WTC11 (cell line): ENCODE data around the gene ABAT. TPM values are rescaled to one million over a fixed set of nuclear protein-coding genes. Genes with fewer than 3 reads are reported as not detected.
A peak's percentile ranks its signal among the peaks of the same experiment; 100 is the strongest.

Experiments
- ATAC-seq: fragments of 200-7000 bp; cut with Tn5 transposase; 2 replicates; pipeline ENCODE4 v1.10.0; 2021; ENCODE audit warnings: mild to moderate bottlenecking, moderate library complexity
- CTCF ChIA-PET: fragments of 300-600 bp; sonication (Branson Sonifier 250); formaldehyde crosslinking; loops from one replicate; lab custom pipeline; 2021; ENCODE audit warnings: antibody characterized with exemption; lab: Charles Lee
- POLR2A ChIA-PET: fragments of 350-600 bp; sonication (Branson Sonifier 250); formaldehyde crosslinking; loops from one replicate; lab custom pipeline; 2021; ENCODE audit warnings: antibody characterized with exemption; lab: Charles Lee
- DNase-seq: peaks from one replicate; pipeline ENCODE4 v3.0.0; 2021; ENCODE audit warnings: low spot score
- H3K27ac Mint-ChIP-seq: 2 replicates; pipeline ENCODE4 v1.8.0; 2021; ENCODE audit warnings: mixed read lengths
- H3K27me3 Mint-ChIP-seq: 2 replicates; pipeline ENCODE4 v1.8.0; 2021; ENCODE audit warnings: low read depth, mild to moderate bottlenecking, moderate library complexity, mixed read lengths
- H3K36me3 Mint-ChIP-seq: 2 replicates; pipeline ENCODE4 v1.8.0; 2021; ENCODE audit warnings: mixed read lengths
- H3K4me1 Mint-ChIP-seq: 2 replicates; pipeline ENCODE4 v1.8.0; 2022; ENCODE audit warnings: mixed read lengths
- H3K4me3 Mint-ChIP-seq: 2 replicates; pipeline ENCODE4 v1.8.0; 2021; ENCODE audit warnings: mild to moderate bottlenecking, moderate library complexity, mixed read lengths
- H3K9me3 Mint-ChIP-seq: 2 replicates; pipeline ENCODE4 v1.8.0; 2021; ENCODE audit warnings: mixed read lengths
- CDX4 ChIP-seq: fragments of 250-450 bp; sonication (Bioruptor Pico); IDR thresholded peaks from 2 replicates; pipeline ENCODE4 v1.9.0; 2021; ENCODE audit warnings: moderate library complexity, mild to moderate bottlenecking, inconsistent platforms, borderline replicate concordance
- E2F1 ChIP-seq: sonication (generic); formaldehyde crosslinking; IDR thresholded peaks from 2 replicates; pipeline ENCODE4 v1.8.0; 2022; ENCODE audit warnings: mild to moderate bottlenecking, missing genetic modification reagents
- ELF4 ChIP-seq: sonication (generic); formaldehyde crosslinking; IDR thresholded peaks from 2 replicates; pipeline ENCODE4 v1.8.1; 2022; ENCODE audit warnings: low read depth, mild to moderate bottlenecking, moderate library complexity, missing genetic modification reagents
- EMX1 ChIP-seq: fragments of 250-450 bp; sonication (Bioruptor Pico); IDR thresholded peaks from 2 replicates; pipeline ENCODE4 v1.8.0; 2021; ENCODE audit warnings: mild to moderate bottlenecking
- FOXJ3 ChIP-seq: sonication (generic); formaldehyde crosslinking; IDR thresholded peaks from 2 replicates; pipeline ENCODE4 v1.9.0; 2021; ENCODE audit warnings: missing genetic modification reagents, mild to moderate bottlenecking, borderline replicate concordance
- FOXK1 ChIP-seq: sonication (generic); formaldehyde crosslinking; IDR thresholded peaks from 2 replicates; pipeline ENCODE4 v1.8.0; 2022; ENCODE audit warnings: mild to moderate bottlenecking, moderate library complexity, missing genetic modification reagents
- GRHL2 ChIP-seq: fragments of 250-450 bp; sonication (Bioruptor Pico); IDR thresholded peaks from 2 replicates; pipeline ENCODE4 v1.8.0; 2022; ENCODE audit warnings: mild to moderate bottlenecking, moderate library complexity; ENCODE audit not compliant: insufficient replicate concordance, severe bottlenecking
- GTF2I ChIP-seq: fragments of 250-450 bp; sonication (Bioruptor Pico); conservative IDR thresholded peaks from 2 replicates; pipeline ENCODE4 v1.4.0; 2021; ENCODE audit warnings: mild to moderate bottlenecking
- JUN ChIP-seq: sonication (generic); formaldehyde crosslinking; IDR thresholded peaks from 2 replicates; pipeline ENCODE4 v1.8.0; 2023; ENCODE audit warnings: mild to moderate bottlenecking, missing genetic modification reagents
- NR1H2 ChIP-seq: sonication (generic); formaldehyde crosslinking; IDR thresholded peaks from 2 replicates; pipeline ENCODE4 v1.9.0; 2021; ENCODE audit warnings: mild to moderate bottlenecking, moderate library complexity, missing genetic modification reagents
- OVOL2 ChIP-seq: fragments of 250-450 bp; sonication (Bioruptor Pico); IDR thresholded peaks from 2 replicates; pipeline ENCODE4 v1.9.0; 2021; ENCODE audit warnings: mild to moderate bottlenecking, borderline replicate concordance
- RORB ChIP-seq: fragments of 250-450 bp; sonication (Bioruptor Pico); IDR thresholded peaks from 2 replicates; pipeline ENCODE4 v1.9.0; 2021; ENCODE audit warnings: mild to moderate bottlenecking
- SMAD3 ChIP-seq: sonication (generic); formaldehyde crosslinking; IDR thresholded peaks from 2 replicates; pipeline ENCODE4 v1.8.0; 2022; ENCODE audit warnings: missing genetic modification reagents, mild to moderate bottlenecking, borderline replicate concordance
- ZBTB43 ChIP-seq: sonication (generic); formaldehyde crosslinking; IDR thresholded peaks from 2 replicates; pipeline ENCODE4 v1.8.1; 2023; ENCODE audit warnings: mild to moderate bottlenecking, missing genetic modification reagents
- ZNF263 ChIP-seq: sonication (generic); formaldehyde crosslinking; IDR thresholded peaks from 2 replicates; pipeline ENCODE4 v1.8.1; 2022; ENCODE audit warnings: low read depth, mild to moderate bottlenecking, moderate library complexity, missing genetic modification reagents
- ZNF396 ChIP-seq: fragments of 250-450 bp; sonication (Bioruptor Pico); IDR thresholded peaks from 2 replicates; pipeline ENCODE4 v1.8.0; 2021; ENCODE audit warnings: mild to moderate bottlenecking, moderate library complexity, borderline replicate concordance
- ZNF416 ChIP-seq: fragments of 250-450 bp; sonication (Bioruptor Pico); IDR thresholded peaks from 2 replicates; pipeline ENCODE4 v1.9.0; 2021; ENCODE audit warnings: mild to moderate bottlenecking, inconsistent platforms
- total RNA-seq: library from RNA; stranded (reverse); gene quantifications from 3 replicates; pipeline ENCODE4 v1.2.3, GENCODE V29; 2021
- TF ChIP-seq, protein P1 (sequence below): sonication (generic); formaldehyde crosslinking; conservative IDR thresholded peaks from 2 replicates; pipeline ENCODE4 v1.8.1; 2022; ENCODE audit warnings: mild to moderate bottlenecking, missing genetic modification reagents
- TF ChIP-seq, protein P2 (sequence below): sonication (generic); formaldehyde crosslinking; IDR thresholded peaks from 2 replicates; pipeline ENCODE4 v1.8.0; 2022; ENCODE audit warnings: mild to moderate bottlenecking, missing genetic modification reagents
- TF ChIP-seq, protein P3 (sequence below): sonication (generic); formaldehyde crosslinking; IDR thresholded peaks from 2 replicates; pipeline ENCODE4 v1.8.1; 2022; ENCODE audit warnings: mild to moderate bottlenecking, moderate library complexity, missing genetic modification reagents
- TF ChIP-seq, protein P4 (sequence below): fragments of 250-450 bp; sonication (Bioruptor Pico); IDR thresholded peaks from 2 replicates; pipeline ENCODE4 v1.9.0; 2021; ENCODE audit warnings: mild to moderate bottlenecking

Gene ABAT
- total RNA-seq, 1 experiment from 2014 or later = 6.6 TPM

DNA sequence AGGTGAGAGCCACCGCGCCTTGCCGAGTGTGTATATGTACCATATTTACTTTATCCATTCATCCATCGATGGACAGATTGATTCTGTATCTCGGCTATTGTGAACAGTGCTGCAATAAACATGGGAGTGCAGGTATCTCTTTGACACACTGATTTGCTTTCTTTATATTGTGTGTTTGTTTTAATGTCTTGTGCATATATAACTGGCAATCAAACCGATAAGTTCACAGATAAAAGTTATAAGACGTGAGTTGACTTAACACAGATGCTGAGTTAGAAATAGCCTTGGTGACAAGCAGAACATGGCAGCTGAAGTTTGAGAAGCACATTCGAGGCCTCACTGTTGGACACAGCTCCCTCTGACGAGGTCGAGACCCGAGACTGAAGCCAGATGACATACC is 99.8 kb downstream of the ABAT start:
- no peaks in the 10 kb centered on the region for H3K27me3 Mint-ChIP-seq
- H3K4me3 Mint-ChIP-seq = no peak overlapping the region
- H3K4me1 Mint-ChIP-seq = no peaks in the 10 kb centered on the region
- CTCF ChIA-PET = no interaction called here
- H3K9me3 Mint-ChIP-seq = peaks cover 3% of the 10 kb centered on the region
- TF ChIP-seq FOXJ3 = no peak
- no peak for TF ChIP-seq ZBTB43 (CRISPR knock-in tag)
- TF ChIP-seq, protein P1, sequence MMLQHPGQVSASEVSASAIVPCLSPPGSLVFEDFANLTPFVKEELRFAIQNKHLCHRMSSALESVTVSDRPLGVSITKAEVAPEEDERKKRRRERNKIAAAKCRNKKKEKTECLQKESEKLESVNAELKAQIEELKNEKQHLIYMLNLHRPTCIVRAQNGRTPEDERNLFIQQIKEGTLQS = no peak
- TF ChIP-seq, protein P2, sequence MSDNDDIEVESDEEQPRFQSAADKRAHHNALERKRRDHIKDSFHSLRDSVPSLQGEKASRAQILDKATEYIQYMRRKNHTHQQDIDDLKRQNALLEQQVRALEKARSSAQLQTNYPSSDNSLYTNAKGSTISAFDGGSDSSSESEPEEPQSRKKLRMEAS (CRISPR knock-in tag) = no peak
- TF ChIP-seq FOXK1 = no peak
- TF ChIP-seq ZNF396 = no peak
- TF ChIP-seq RORB (CRISPR knock-in tag) = no peak
- no peak for TF ChIP-seq NR1H2 (CRISPR knock-in tag)
- TF ChIP-seq OVOL2 (CRISPR knock-in tag) = no peak
- TF ChIP-seq, protein P3, sequence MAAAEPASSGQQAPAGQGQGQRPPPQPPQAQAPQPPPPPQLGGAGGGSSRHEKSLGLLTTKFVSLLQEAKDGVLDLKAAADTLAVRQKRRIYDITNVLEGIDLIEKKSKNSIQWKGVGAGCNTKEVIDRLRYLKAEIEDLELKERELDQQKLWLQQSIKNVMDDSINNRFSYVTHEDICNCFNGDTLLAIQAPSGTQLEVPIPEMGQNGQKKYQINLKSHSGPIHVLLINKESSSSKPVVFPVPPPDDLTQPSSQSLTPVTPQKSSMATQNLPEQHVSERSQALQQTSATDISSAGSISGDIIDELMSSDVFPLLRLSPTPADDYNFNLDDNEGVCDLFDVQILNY (CRISPR knock-in tag) = no peak
- no peak for TF ChIP-seq ZNF416 (CRISPR knock-in tag)
- TF ChIP-seq EMX1 (CRISPR knock-in tag) = no peak
- no peak for TF ChIP-seq ZNF263 (CRISPR knock-in tag)
- TF ChIP-seq SMAD3 (CRISPR knock-in tag) = no peak
- TF ChIP-seq, all 79 proteins: peak for 0
- Mint-ChIP-seq H3K36me3 (peaks cover 3% of the 10 kb centered on the region), H3K27ac (no peak overlapping the region)
- no peak for ATAC-seq
- no peak for DNase-seq
- POLR2A ChIA-PET = no interaction called here

DNA sequence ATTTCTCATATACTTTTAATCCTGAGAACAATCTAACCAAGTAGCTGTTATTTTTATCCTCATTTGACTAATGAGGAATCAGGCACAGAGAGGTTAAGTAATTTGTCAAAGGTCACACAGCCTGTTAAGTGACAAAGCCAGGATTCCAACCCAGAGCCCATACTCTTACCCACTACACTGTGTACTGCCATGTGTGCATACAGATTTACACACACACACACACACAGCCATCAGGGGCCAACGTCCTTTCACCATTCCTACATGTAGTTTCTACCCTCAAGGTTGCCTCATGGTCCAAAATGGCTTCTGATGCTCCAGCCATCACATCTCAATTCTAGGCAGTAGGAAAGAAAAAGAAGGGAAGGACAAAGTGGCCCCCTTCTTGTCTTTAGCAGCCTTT is 100.9 kb downstream of the ABAT start:
- TF ChIP-seq GTF2I (CRISPR knock-in tag) = peak; percentile 24; the same call in 1 of the 2 replicates
- TF ChIP-seq GRHL2 (CRISPR knock-in tag) = no peak
- ATAC-seq (no peak), DNase-seq (no peak)
- no peak overlapping the region for H3K27ac Mint-ChIP-seq
- H3K27me3 Mint-ChIP-seq = no peaks in the 10 kb centered on the region
- H3K36me3 Mint-ChIP-seq = peaks cover 3% of the 10 kb centered on the region
- ChIA-PET POLR2A (no interaction called here), CTCF (no interaction called here)
- no peaks in the 10 kb centered on the region for H3K4me1 Mint-ChIP-seq
- no peak overlapping the region for H3K4me3 Mint-ChIP-seq
- peaks cover 3% of the 10 kb centered on the region for H3K9me3 Mint-ChIP-seq

- Mint-ChIP-seq H3K27me3 (no peaks in the 10 kb centered on the region), H3K4me1 (no peaks in the 10 kb centered on the region), H3K36me3 (peaks cover 3% of the 10 kb centered on the region), H3K27ac (no peak overlapping the region), H3K9me3 (peaks cover 3% of the 10 kb centered on the region), H3K4me3 (no peak overlapping the region)
- CTCF ChIA-PET = interaction anchor here (0.6 kb wide), 2 partner anchors 141 to 200 kb away, joined by 3 to 5 read pairs; no protein-coding TSS in a partner anchor
- peak; percentile 71 for ATAC-seq
- POLR2A ChIA-PET = interaction anchor here (0.6 kb wide), 1 partner anchor 22 kb away, joined by 3 read pairs; no protein-coding TSS in a partner anchor
- no peak for TF ChIP-seq E2F1 (CRISPR knock-in tag)
- no peak for TF ChIP-seq CDX4 (CRISPR knock-in tag)
- TF ChIP-seq, protein P4, sequence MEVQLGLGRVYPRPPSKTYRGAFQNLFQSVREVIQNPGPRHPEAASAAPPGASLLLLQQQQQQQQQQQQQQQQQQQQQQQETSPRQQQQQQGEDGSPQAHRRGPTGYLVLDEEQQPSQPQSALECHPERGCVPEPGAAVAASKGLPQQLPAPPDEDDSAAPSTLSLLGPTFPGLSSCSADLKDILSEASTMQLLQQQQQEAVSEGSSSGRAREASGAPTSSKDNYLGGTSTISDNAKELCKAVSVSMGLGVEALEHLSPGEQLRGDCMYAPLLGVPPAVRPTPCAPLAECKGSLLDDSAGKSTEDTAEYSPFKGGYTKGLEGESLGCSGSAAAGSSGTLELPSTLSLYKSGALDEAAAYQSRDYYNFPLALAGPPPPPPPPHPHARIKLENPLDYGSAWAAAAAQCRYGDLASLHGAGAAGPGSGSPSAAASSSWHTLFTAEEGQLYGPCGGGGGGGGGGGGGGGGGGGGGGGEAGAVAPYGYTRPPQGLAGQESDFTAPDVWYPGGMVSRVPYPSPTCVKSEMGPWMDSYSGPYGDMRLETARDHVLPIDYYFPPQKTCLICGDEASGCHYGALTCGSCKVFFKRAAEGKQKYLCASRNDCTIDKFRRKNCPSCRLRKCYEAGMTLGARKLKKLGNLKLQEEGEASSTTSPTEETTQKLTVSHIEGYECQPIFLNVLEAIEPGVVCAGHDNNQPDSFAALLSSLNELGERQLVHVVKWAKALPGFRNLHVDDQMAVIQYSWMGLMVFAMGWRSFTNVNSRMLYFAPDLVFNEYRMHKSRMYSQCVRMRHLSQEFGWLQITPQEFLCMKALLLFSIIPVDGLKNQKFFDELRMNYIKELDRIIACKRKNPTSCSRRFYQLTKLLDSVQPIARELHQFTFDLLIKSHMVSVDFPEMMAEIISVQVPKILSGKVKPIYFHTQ (CRISPR knock-in tag) = no peak
- TF ChIP-seq ELF4 (CRISPR knock-in tag) = no peak
- no peak for TF ChIP-seq JUN (CRISPR knock-in tag)
- DNase-seq = no peak
Observed at GRCh38 chr16:8776129-8776584, 101.7 kb downstream of the ABAT start.
